ENCODE results near the gene EDN2. TPM values are rescaled to one million over a fixed set of nuclear protein-coding genes. Genes with fewer than 3 reads are reported as not detected.
A peak's percentile ranks its signal among the peaks of the same experiment; 100 is the strongest.

Gene EDN2
- total RNA-seq, 1 donor from 2014 or later: 0.17 TPM

DNA sequence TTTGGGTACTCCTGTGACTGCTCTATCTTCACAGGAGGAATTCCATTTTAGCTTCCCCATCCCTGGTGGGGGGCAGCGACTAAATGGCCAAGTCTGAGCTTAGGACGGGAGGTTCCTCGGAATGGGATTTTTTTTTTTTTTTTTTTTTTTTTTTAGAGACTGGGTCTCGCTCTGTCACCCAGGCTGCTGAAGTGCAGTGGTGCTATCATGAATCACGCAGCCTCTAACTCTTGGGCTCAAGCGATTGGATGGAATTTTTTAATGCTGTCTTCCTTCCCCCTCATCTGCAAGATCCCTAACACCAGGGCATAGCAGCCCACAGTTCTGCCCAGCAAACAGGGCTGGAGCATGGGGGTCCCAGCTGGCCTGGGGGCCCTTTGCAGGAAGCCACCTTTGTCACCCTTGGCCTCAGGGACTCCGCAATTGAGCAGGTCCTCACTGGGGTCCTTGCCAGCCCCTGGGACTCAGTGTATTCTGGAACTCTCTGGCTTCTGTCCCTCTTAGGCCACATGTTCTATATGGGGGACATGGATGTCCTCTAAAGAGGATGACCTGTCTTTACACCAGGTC lies 13.1 kb upstream of the EDN2 start:
- DNase-seq: no peak

- DNase-seq: no peak
Measured at GRCh38 chr1:41497056-41497440, 12.6 kb upstream of the EDN2 start.

DNA sequence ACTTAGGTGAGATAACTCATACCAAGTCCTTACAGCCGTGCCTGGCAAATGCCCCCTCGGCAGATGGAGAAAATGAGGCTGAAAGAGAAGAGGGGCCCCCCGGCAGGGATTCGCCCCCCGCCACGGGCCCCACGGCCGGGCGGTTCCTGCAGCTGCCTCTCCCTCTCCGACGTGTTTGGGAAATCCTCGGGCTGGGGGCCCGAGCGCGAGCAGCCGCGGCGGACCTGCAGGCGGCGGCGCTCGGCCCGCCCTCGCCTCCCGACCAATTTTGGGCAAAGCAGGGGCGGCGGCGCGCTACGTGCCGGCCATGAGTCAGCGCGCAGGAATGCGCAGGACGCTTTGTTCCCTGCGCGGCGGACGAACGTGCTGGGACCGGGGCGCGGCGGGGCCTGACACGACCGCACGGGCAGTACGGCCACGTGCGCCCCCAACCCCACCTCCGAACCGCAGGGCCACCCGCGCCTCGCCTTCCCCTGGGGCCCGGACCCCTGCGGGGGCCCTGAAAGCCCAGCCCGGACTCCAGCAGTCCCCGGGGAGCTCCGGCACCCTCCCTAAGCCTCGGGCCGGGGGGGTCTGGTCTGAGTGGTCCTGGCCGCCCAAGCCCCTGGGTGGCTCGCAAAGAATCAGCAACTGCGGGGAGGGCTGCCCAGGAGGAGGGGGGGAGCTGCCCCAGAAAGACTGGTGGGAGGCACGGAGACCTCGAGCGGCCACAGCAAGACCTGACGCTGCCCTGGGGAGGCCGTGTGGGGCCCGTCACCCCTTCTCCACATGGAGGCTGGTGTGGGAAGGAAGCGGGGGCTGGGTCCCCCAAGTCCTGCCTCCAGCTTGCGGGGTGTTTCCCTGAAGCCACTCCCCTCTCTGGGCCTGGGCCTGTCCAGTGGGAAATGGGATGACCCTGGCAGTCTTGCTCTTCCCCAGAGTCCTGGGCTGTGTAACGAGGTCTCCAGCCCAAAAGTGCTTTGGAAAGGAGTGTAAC lies 11.9 kb upstream of the EDN2 start:
- DNase-seq: peak; percentile 89

- DNase-seq: peak; percentile 66
Measured at GRCh38 chr1:41495210-41495948, 10.9 kb upstream of the EDN2 start.

DNA sequence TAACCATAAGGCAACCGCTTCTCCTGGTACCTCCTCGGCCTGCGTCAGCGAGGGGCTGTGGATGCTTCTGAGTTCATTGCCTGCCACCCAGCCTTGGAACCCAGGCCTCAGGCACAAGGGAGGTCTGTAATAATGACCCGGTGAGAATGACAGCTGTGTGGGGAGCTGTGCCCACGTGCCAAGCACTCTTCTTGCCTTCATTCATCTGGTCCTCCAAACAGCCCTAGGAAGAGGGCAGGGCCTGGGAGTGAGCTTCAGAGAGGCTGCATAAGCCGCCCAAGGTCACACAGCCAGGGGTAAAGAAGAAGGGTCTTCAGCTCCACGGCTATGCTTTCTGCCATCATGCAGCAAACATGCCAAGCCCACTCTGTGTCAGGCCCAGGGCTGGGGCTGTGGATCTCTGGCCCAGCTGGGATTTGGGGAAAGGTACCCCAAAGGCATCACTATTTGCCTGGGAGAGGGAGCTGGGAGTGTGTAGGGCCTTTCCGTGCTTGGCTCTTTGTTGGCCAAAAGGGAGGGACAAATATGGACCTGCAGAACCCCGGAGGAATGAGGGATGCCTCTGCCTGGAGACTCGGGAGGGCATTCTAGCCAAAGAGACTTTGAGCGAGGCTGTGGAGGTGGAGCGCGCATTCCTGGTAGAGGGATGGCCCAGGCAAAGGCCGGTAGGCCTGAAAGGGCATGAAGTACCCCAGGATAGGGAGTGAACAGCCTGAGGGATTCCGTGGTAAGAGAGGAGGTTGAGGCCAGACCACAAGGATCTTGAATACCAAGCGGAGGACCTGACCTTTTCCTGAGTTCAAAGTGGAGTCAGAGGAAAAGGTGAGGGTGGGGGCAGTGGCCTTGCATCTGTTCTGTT lies 10.1 kb upstream of the EDN2 start:
- DNase-seq: no peak

DNA sequence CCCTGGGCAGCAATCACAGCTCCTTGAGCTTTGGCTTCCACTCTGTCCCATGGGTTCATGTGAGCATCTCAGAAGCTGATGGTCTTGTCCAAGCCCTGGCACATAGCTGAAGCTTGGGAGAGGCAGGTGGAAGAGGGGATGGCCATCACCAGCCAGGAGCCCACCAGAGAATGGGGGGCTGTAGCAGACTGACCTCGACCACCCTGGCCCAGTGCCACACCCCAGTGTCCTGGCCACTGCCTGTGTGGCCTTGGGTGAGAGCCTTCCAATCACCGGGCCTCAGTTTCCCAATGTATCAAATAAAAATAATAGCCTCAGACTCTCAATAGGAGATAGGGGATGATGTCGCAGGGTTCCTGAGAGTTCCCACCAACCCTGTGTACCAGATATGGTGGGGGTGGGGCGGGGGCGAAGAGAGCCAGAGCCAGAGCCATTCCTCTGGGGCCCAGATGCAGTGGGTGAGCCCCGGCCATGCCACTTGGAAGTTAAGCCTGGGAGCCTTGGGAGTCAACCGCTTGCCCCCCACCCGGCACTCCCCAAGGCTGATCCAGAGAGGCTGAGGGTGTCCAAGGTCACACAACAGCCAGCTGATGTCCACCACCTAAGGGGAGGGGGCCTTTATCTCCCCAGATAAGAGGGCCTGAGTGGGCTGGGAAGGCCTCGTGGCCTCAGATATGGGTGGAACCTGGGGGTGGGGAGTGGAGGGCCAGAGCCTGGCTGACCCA lies 9.3 kb upstream of the EDN2 start:
- no peak for DNase-seq

- peak; percentile 51 for DNase-seq
Measured at GRCh38 chr1:41493117-41493536, 8.6 kb upstream of the EDN2 start.

DNA sequence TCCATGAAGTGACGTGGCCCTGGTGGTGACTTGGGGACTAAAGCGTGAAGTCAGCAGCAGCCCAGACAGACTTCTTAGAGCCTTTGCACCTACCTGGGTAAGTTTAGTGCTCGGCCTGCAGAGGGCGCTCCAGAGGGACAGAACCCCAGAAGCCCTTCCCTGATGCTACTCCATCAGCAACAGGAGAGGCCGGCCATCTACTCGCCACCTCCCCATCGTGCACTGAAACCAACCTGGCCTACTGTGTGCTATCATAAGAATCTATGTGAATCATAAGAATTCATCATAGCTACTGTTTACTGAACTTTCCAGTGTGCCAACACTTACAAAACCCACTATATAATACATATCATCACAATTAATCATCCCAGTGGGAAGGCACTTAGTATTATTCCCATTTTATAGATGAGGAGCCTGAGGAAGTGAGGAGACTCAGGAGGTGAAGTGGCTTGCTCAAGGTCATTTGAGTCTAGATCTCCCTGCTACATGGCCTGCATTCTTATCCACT lies 7.9 kb upstream of the EDN2 start:
- peak; percentile 64 for DNase-seq

DNA sequence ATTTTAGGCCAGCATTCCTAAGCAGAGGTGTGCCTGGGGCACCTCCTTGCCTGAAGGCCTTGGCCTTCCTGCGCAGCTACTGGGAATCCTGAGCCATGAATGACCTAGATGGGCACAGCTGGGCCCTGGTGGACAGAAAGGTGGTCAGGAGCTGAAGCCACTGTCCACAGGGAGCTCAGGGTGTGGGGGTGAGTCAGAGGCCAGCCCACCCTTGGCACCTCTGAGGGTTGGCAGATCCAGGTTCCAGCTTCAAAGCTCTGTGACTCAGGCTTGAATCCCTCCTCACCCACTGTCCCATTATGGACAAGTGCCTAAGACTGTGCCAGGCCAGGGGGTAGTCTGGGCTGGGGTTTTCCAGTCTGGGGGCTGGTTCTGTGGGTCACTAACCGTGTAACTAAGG lies 6.4 kb upstream of the EDN2 start:
- DNase-seq: no peak

- no peak for DNase-seq
Measured at GRCh38 chr1:41489561-41489960, 5.1 kb upstream of the EDN2 start.

GRCh38 chr1:41488040-41488951 lies 3.8 kb upstream of the EDN2 start:
- DNase-seq: no peak

GRCh38 chr1:41487126-41488039 lies 2.9 kb upstream of the EDN2 start:
- DNase-seq: no peak

DNA sequence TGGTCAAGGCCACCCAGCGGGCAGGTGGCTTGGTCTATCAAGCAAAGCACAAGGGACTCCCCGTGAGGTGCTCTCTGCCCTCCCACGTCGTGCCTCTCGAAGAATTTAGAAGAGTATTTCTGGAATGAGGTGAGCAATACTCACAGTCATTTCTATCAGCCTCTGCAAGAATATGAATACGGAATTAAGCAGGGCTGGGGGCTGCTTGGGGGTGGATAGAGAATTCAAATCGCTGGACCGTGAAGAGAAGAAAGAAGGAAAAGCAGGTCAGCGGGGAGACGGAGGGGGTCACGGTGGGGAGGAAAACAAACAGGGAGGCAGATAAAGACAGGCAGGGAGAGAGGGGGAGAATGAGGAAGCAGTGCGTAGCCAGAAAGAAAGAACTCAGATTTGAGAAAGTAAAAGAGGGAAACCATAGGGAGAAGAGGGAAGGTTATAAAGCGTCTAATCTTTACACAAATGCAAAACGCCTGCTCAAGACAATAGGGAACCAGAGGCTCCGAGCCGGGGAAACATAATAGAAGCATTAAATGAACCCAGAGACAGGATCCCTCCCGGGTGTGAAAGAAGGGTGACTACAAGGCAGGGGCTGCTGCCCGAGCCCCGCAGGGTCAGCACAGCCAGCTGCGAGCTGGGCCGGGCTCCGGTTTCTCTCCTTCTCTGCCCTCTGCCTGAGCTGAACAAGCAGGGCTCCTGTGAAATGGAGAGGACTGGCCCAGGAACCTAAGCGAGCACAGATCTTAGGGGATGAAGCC lies 2.1 kb upstream of the EDN2 start:
- DNase-seq: no peak

GRCh38 chr1:41486053-41486370 lies 1.5 kb upstream of the EDN2 start:
- DNase-seq: no peak

- peak; percentile 67 for DNase-seq
Measured at GRCh38 chr1:41485605-41486004, 1.1 kb upstream of the EDN2 start.

DNA sequence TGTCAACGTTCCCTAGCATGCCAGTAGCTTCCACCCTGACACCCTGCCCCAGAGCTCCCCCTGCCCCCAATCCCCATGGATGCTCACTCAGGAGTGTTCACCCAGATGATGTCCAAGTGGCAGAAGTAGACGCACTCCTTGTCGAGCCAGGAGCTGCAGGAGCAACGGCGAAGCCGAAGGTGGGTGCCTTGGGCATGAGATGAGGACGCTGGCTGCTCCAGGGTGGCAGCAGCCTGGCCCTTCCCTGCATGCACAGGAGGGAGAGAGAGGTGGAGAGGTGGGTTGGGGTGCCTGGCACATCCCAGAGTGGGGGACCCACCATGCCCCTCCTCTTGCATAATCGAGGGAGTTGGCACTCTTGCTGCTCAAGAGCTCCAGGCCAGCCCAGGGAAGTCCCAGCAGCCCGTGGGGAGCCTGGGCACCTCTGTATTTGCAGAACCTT lies 502 bp downstream of the EDN2 start:
- DNase-seq: no peak

DNA sequence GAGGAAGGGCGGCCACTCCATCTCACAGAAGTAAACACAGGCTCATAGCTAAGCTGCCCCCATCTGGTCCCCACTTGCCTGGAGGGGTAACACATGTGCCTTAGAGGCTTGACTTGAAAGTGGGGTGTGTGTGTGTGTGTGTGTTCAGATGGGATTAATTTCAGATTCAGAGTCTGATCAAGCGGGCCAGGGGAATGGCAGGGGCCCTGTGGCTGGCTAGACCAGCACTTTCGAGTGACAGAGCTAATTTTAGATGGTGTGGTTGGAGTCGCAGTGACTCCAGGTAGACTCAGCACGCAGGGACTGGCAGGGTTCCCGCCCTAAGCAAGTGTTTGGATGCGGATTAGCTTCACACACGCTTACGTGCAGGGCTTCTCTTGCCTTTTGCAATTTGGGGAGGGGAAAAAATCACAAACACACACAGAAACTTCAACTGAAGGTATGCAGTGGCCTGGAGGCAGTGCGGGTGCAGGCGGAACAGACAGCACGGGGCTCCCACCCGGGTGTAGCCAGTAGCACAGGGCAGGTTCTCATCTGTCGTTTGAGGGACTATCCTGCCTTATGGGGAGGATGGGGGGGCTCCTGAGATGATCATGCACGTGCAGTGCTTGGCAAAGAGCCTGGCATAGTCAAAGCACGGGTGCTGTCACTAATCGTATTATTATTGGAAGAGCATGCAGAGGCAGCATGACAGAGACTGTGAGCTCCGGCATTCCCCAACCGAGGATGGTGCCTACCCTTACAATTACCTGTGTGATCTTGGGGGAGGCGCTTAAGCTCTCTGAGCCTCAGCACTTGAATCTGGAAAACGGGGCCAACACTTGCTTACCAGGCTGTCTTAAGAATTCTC lies 1.3 kb downstream of the EDN2 start:
- no peak for DNase-seq

Measured in dermis blood vessel endothelial cell (primary cell).